HG03095 (cell line): ENCODE measurements around the gene NECAB3.

Experiments
- ATAC-seq: cut with Tn5 transposase; IDR thresholded peaks from one replicate; pipeline ENCODE4 v1.9.1; 2021; ENCODE audit warnings: moderate library complexity; ENCODE audit not compliant: unreplicated experiment

Gene NECAB3

GRCh38 chr20:33622705-33623365 lies 51.4 kb downstream of the NECAB3 start:
- ATAC-seq, result no peak

- ATAC-seq, result no peak
Measured at GRCh38 chr20:33621717-33622400, 52.4 kb downstream of the NECAB3 start.

DNA sequence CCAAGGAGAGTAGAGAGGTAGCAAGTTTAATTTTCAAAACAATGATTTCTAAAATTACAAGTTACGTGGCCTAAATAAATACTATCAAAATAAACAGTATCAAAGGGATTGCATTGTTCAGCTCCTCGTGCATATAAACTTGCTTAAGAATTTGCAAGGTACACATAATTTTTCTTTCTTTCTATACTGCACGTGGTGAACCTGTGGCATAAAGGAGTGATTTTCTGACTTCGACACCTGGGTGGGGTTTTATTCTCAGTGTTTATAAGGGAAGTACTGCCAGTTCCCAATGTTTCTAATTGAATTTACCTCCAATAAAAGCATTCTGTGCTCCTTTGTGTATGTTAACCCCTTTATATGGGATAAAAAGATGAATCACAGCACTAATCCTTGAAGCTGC lies 62.2 kb downstream of the NECAB3 start:
- ATAC-seq, result no peak

DNA sequence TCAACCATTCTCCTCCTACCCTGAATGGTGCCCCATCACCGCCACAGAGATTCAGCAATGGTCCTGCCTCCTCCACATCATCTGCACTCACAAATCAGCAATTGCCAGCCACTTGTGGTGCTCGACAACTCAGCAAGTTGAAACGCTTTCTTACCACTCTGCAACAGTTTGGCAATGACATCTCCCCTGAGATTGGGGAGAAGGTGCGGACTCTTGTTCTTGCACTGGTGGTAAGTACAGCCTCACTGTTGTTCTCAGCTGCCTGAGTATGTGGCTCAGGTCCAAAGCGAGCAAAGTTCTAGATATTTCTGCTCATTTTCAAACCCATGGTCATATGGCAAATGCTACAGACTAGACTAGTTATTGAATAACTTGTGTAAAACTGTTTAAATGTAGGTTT lies 63.1 kb downstream of the NECAB3 start:
- ATAC-seq, result no peak

DNA sequence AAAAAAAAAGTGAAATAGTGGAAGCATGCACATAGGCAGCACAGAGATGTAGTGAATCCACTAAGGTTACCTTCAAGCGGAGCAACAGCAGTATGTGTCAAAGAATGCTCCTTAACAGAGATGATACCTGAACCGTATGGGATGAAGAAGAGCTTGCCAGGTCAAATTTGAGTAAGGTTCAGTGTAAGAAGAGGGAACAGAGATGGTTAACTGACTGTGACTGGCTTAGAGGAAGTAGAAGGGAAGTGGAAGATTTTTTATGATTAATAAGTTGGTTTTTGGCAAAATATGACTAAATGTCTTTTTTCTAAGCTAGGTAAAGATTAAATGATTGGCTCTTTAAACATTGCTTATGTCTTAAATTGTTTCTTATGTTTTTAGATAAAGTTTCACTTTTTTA lies 64.7 kb downstream of the NECAB3 start:
- ATAC-seq, result no peak
